Pons (tissue), 1 donor: ENCODE measurements around the gene ZDHHC14.
"Not testable (repeated sequence)": the region's sequence is repeated elsewhere in the genome, so short reads cannot be mapped to it uniquely, and the experiment has no call there.

Source experiments
- DNase-seq: peaks from one replicate; pipeline ENCODE4 v3.0.0-alpha.2; 2016; ENCODE audit warnings: low spot score

ZDHHC14 gene

DNA sequence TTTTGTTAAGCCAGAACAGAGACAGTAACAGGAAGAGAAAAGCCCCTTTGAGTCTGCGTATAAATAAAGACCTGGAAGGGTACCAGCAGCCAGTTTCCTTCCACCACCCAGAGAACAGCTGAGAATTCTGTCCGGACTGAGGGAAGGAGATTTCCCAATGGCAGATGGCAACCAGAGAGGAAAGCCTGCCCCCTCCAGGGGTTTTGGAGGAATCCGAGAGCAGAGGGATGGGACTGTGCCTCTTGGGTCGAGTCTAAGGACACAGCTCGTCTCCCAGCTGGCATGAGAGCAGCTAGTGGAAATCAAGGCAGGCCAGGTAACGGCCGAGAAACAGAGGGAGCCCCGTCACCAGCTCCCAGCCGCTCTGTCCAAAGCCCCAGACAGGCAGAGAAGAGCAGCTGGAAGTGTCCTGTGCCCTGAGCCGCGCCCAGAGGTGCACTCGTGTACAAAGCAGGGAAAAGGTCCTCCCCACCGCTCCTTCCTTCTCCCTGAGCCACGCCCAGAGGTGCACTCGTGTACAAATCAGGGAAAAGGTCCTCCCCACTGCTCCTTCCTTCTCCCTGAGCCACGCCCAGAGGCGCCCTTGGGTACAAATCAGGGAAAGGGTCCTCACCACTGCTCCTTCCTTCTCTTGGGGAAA is 308.1 kb downstream of the ZDHHC14 start:
- no peak for DNase-seq

DNA sequence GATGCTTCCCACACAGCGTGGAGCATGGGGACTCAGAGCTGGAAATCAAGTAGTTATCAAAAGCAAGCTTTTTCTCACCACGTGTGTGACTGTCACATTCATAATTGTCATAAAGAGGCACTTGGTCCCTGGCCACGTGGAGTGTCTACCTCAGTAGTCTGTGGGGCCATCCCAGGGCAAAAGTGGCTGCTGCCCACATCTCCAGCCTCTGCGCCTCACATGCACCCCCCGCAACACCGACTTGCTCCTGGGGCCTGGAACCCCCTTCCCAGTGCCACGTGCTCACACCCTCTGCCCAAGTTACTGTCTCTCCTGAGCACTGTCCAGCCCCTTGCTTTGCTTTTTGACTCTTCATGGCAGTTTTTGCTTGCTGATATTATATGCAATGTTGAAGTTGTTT is 308.9 kb downstream of the ZDHHC14 start:
- no peak for DNase-seq

DNA sequence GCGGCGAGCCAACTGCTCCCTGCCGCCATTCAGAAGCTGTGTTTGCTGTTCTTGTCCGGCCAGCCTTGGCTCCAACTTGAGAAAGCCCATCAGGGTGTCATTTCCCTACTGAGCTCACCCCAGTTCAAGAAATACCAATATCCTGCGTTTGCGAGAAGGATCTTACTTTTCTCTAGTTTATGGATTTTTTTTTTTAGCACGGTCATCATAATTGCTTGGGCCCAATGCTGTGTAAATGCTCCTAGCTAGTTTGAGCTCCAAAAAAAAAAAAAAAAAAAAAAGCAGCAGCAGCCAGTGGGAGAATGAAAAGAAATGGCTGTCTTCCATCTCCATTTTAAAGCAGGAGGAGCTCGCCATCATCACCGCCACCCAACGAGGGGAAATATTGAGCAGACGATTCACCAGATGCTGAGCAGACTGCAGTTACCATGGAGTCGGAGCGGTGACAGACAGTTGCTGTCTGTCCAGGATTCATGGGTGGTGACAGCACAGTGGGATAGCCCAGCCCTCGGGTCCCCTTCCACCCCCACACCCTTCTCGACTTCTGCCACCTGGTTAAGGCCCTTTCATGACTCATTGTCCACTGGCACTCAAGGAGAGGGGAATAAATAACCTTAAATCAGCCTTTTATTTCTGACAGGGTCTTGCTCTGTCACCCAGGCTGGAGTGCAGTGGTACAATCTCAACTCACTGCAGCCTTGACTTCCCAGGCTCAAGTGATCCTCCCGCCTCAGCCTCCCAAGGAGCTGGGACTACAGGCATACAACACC is 309.6 kb downstream of the ZDHHC14 start:
- no peak for DNase-seq

DNA sequence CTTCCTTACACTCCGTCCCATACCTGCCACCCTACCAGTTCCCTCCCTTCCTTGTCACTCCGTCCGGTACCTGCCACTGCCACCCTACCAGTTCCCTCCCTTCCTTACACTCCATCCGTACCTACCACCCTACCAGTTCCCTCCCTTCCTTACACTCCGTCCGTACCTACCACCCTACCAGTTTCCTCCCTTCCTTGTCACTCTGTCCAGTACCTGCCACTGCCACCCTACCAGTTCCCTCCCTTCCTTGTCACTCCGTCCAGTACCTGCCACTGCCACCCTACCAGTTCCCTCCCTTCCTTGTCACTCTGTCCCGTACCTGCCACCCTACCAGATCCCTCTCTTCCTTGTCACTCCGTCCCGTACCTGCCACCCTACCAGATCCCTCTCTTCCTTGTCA is 310.6 kb downstream of the ZDHHC14 start:
- not testable (repeated sequence) for DNase-seq

DNA sequence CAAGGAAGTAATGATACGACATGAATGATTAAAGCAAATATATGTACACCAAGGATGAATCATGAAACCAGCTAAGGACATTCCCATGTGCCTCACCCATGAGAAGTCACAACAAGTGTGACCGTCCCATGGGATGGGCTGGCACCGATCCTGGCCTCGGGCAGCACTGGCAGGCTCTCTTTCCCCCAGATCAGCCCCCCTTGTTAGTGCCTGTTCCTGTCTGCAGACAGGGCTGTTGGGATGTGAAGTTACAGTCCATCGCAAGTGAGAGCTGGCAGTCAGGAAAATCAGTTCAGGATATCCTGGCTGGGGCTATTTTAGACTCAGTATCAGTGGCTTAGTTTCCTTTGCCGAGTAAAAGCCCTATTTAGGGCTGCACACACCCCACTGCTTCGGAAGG is 312.9 kb downstream of the ZDHHC14 start:
- DNase-seq = no peak

DNA sequence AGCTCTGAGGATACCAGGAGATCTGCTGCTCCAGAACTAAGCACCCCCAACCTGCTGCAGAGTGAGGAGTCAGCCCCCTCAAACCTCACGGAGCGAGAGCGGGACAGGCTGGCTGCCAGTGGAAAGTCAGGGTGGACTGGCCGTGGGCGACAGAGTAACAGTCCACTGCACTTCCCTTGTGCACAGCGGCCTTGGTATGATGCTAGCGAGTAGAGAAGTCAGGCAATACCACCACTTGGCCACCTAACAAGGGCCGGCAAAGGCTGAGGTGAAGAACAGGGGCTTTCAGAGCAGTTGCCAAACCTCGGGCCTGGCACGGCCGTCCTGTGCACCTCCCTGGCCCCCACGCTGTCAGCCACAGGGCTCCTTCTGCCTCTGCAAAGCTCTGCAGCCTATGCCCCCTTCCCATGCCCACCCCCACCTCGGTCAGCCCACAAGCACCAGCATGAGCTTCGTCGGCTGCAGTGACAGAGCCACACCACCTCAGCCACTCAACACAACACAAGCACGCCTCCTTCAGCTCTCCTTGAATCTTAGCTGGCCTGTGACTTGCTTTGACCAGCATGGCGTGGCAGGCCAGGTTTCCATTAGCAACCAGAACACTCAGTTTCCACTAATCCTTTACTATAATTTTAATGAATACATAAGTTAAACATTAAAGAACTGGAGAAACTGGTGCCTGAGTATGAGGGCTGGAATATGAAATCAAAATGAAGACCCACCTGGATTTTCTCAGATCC is 314.5 kb downstream of the ZDHHC14 start:
- DNase-seq = no peak

DNA sequence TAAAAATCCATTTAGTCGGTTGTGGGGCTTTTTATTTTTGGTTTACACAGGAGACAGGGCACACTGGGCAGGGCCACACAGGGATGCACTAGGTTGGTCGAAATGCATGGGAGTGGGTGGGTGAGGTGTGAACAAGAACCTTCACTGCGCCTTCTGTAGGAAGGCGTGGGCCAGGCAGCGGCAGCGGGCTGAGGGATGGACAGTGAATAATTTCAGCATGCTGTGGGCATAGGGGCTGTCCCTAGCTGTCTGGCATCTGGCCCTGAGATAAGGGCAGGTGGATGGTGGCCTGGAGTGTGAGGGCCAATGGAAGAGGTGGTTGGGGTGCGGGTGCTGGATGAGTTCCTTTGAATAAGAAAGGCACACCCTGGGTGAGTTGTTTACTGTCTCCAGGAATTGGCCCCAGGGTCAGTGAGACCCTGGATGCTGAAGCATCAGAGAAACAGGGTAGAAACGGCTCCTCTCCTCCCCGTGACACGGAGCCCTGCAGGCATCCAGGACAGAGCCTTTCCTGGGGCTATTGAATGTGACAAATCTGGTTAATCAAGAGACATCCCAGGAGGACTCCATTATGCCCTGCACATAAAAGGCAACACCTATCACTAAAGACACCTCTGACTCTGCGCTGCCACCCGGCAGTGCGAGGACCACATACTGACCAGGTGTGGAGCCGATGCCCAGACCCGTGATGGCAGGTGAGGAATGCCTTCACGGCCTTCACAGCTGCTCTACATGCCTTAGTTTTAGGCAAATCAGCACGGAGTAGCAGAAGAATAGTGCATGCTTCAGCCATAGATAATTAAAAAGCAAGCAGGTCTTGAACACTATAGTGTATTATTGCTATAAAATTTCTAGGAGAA is 319.0 kb downstream of the ZDHHC14 start:
- DNase-seq = no peak

DNA sequence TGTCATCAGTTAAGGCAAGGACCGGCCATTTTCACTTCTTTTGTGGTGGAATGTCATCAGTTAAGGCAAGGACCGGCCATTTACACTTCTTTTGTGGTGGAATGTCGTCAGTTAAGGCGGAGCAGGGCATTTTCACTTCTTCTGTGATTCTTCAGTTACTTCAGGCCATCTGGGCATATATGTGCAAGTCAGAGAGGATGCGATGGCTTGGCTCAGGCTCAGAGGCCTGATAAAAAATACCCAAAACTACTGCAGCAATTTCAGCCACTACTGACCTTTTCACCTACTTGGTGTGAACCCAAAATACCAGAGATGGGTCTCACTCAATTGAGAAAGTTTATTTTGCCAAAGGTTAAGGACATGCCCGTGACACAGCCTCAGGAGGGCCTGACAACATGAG is 325.4 kb downstream of the ZDHHC14 start:
- not testable (repeated sequence) for DNase-seq

DNA sequence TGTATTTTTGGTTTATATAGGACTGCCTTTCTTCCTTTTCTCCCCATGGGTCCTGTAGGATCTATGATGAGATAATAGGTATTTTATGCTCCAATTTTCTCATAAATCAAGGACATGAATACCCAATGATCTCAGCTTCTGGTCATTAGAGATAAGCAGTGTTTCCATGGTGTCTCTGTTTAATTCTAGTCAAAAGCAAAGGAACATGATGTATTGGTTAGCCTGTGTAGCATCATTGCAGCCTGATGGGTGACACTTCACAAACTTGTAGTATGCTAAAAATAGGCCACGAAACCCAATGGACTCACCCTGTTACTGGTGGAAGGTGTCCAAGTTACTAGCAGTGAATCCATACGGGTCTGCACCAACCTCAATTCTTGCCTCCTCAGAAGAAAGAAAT is 325.9 kb downstream of the ZDHHC14 start:
- DNase-seq = no peak

DNA sequence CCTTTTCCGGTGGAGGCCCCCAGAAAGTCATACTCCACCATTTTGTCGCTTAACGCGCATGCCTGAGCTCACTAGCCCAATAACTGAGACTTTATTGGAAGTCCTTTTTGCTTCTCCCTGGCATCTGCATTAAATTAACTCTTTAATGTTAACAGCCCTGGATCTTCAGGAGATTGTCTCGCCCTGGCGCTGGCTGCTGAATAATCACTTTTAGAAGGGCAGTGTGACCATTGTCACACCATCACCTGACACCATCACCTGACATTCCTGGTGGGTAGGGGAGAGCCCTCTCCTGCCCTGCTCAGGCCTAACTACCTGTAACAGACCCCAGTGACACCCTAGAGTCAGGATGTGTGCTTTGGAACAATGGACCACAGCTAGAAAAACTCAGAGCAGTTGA is 326.6 kb downstream of the ZDHHC14 start:
- no peak for DNase-seq

DNA sequence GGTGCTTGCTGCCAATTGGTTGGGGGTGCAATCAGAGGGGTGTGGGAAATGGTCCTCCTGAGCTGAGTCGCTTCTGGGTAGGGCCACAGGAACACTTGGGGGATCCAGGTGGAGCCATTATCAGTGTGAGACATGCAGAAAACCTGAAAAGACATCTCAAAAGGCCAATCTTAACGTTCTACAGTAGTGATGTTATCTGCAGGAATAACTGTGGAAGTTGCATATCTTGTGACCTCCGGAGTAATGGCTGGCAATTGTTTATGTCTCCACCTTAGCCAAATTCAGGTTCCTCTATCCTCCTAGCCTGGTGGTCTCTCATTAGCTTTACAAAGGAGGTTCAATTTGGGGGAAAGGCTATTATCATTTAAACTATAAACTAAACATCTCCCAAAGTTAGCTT is 327.2 kb downstream of the ZDHHC14 start:
- DNase-seq = no peak

DNA sequence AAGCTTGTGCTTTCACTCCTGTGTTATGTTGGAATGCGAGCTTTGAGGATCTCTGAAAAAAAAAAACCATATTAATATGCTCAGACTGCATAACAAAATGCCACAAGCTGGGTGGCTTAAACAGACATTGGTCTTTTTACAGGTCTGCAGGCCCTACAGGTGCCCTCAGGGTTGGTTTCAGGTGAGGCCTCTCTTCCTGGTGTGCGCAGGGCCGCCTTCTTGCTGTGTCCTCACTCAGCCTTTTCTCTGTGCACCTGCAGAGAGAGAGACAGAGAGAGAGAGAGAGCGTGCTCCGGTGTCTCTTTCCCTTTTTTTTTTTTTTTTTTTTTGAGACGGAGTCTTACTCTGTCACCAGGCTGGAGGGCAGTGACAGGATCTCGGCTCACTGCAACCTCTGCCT is 327.9 kb downstream of the ZDHHC14 start:
- DNase-seq = no peak

DNA sequence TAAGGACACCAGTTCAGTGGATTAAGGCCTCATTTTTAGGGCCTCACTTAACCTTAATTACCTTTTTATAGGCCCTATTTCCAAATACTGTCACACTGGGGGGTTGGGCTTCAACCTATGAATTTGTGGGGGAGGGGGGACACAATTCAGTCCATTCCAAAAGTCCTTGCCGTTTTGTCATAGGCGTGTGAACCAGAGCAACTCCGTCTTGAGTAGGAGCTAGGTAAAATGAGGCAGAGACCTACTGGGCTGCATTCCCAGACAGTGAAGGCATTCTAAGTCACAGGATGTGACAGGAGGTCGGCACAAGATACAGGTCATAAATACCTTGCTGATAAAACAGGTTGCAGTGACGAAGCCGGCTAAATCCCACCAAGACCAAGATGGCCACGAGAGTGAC is 328.6 kb downstream of the ZDHHC14 start:
- DNase-seq = no peak

DNA sequence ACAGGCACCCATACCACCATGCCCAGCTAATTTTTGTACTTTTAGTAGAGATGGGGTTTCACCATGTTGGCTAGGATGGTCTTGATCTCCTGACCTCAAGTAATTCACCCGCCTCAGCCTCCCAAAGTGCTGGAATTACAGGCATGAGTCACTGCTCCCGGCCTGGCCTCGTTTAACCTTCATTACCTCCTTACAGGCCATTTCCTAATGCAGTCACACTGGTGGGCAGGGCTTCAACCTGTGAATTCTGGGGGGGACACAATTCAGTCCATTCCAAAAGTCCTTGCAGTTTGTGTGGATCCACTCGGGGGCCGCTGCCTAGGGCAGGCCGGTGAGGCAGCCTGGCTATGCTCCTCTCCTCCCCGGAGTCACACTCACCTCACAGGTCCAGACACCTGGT is 329.6 kb downstream of the ZDHHC14 start:
- no peak for DNase-seq

DNA sequence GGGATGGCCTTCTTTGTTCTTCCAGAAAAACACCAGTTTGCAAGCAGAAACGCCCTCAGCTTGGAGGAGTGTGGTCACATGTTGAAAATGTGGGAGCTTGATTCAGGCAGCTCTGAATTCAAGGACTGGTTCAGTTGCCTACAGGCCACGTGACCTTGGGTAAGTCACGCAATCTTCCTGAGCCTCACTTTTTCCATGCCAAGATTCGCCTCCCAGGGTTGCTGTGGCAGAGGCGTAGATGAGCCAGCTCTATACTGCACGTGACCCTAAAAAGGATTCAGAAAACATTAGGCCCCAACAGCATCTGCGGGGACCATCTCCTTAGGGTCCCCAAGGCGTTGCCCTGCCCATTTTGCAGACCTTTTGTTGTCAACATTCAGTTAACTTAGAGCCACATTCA is 330.1 kb downstream of the ZDHHC14 start:
- DNase-seq = no peak

DNA sequence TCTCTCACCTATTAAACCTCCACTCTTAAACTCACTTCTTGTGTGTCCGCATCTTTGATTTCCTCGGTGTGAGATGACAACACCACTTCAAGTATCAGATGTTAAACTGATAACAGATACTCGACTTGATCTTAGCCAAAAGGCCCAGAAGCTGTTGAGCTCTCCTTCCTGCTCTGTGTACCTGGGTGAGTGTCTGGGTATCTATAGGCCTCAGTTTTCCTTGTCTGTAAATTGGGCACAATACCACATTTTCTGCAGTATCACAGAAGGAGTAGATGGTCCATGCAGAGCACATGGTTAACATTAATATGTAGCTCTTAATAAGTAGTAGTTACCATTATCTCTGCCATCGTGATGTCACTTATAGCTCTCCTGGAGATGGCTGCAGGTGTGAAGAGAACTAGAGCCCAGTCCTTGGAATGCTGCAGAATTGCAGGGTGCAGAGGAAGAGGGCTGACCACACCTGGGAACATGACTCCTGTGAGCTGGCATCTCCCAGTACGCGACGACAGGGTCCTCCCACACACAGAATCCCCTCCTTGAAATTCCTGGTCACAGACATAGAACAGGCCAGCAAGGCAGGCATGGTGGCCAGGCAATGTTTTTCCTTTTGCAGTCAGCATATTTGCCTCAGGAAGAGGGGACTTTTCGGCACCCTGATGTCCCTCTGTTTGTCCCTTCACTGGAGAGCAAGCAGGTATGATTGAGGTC is 331.8 kb downstream of the ZDHHC14 start:
- no peak for DNase-seq

DNA sequence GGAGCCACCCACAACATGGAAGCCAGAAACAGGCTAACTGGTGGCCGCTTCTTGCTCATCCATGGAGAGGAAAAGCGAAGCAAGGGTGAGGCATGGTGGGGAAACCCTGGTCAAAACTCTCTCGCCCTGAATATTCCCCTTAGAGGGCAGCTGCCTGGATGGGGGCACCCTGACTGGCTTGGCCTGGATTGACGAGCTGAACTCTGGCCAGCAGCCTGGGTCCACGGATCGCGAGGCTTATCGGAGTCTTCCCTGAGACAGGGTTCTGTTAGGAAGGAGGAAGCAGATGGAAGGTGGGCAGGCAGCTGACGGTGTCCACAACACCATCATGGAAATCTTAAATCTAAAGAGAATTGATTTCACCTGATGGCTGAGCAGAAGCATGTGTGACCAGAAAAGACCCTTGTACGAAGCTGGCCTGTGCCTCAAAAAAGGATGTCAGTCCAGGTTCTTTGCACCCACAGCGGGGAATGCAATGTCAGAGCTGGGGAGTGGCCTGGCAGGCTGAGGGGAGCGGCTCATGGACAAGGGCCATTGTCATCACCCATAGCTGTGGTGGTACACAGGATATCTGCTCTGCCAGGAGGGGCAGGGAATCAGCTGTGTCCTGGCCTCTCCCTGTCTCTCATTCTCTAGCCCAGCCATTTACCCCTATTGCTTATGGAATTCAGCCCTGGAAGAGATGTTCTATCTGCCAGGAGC is 332.6 kb downstream of the ZDHHC14 start:
- DNase-seq = no peak

DNA sequence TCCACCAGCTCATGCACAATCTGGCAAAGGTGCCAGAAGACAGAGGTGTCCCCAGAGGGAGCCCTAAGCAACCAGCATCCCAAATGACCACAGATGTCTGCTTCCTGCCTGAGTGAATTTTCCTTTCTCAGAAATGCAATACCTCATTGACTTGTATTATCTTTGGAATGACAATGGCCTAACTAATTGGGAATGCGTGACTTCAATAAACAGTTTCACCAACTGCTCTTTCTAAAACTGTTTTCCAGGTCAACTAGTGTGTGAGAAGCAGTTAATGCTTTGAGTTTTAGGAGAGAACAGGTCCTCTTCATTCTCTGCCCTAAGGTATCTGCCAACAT is 333.1 kb downstream of the ZDHHC14 start:
- DNase-seq = no peak

DNA sequence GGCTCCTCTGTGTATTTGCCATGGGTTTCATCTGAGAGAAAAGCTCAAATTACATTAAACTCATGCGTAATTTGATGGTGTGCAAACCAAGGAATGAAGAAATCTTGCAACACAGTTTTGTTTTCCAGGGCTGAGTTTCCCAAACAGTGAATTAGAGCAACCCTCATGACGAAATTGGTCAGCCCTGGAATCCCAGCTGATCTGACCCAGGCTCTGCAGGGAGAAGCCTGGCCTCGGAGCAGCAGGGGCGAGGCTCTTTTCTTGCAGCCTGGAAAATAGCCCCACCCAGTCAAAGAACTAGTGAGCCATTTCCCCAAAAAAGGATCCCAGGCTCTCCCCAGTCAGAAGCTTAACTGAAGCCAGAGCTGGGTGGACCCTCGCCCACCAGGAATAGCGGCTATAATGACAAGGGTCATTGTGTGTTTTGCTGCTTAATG is 334.8 kb downstream of the ZDHHC14 start:
- DNase-seq = no peak

DNA sequence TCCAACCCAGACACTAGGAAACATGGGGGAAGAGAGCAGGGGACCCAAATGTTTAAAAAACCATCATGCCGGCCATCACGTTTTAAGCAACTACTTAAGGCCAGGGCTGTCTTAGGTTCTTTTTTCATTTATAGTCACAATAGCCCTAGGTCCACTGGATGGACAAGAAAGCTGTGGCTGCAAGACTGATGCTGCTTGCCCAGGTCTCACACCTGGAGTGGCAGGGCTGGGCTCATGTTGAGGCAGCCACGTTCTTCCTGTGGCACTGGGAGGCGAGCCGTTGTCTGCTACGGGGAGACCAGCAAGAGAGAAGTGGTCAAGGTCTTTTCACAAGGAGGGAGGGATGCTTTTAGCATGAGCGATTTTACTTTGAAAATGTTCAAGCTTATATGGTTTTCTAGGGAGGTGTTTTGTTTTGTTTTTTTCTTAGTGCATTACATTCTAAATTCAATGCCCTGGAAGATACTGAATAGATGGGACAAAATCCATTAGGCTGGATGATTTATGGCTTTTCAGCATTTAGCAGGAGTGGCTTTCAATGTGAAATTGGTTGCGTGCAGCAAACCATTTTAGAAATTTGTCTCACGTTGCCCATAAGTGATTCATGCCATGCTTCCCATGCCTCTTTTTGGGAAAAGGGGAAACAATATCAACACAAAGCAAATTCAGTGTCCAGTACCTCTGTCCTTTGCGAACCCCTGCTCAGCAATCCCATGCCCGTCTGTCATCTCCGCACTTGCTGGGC is 335.4 kb downstream of the ZDHHC14 start:
- no peak for DNase-seq
